HCT116 (cell line): ENCODE measurements around the gene CD82. TPM values are rescaled to one million over a fixed set of nuclear protein-coding genes. Genes with fewer than 3 reads are reported as not detected.

Source experiments
- ATAC-seq: fragments of 200-7000 bp; cut with Tn5 transposase; 2 replicates; pipeline ENCODE4 v1.9.1; 2020; ENCODE audit warnings: mild to moderate bottlenecking, moderate library complexity
- BruUV-seq: library from RNA; stranded (reverse); fragments of 400-500 nt; replicated peaks from 2 replicates; lab custom pipeline; 2021; lab: Mats Ljungman, UMichigan
- CTCF ChIA-PET: fragments of 300-600 bp; sonication (Branson Sonifier 250); formaldehyde crosslinking; loops from one replicate; lab custom pipeline; 2021; ENCODE audit warnings: antibody characterized with exemption; lab: Charles Lee
- POLR2A ChIA-PET: fragments of 300-600, 350-600 bp; sonication (Branson Sonifier 250); formaldehyde crosslinking; loops from one replicate; lab custom pipeline; 2021; ENCODE audit warnings: antibody characterized with exemption; lab: Charles Lee
- RAD21 ChIA-PET, 2 experiments: fragments of 300-600 bp; sonication (Branson Sonifier 250); formaldehyde crosslinking; loops; one replicate each; lab custom pipeline; 2023; ENCODE audit warnings: low total read pairs in 2 of 2; ENCODE audit not compliant: uncharacterized antibody in 2 of 2, unreplicated experiment in 2 of 2, low non-redundant PET in 1 of 2; lab: Charles Lee
- DNase-seq: peaks from one replicate; pipeline ENCODE4 v3.0.0-alpha.2; 2010; ENCODE audit warnings: low read depth, low spot score
- H2AFZ ChIP-seq: fragments of 200-600 bp; shearing (Covaris generic), sonication (generic); 2 replicates; pipeline ENCODE4 v1.6.1; 2017; ENCODE audit warnings: low read depth, mixed run types, mixed read lengths, antibody characterized with exemption, low read length; ENCODE audit not compliant: poor library complexity, severe bottlenecking
- H3K27ac ChIP-seq: 2 replicates; pipeline ENCODE4 v1.5.1; 2012; ENCODE audit warnings: low read depth, low read length
- H3K27me3 ChIP-seq: fragments of 200-600 bp; sonication (generic); 2 replicates; pipeline ENCODE4 v1.6.1; 2016; ENCODE audit warnings: mixed run types, low read length, mixed read lengths; ENCODE audit not compliant: insufficient read depth
- H3K36me3 ChIP-seq, 2 experiments: fragments of 200-500 bp in 1 of 2; fragments of 200-600 bp in 1 of 2; sonication (Bioruptor generic) in 1 of 2; sonication (generic) in 1 of 2; 2 replicates each; pipeline versions ENCODE4 v1.5.1 to v1.6.1; 2014 to 2016; ENCODE audit warnings: low read length in 2 of 2, inconsistent platforms in 1 of 2, mixed read lengths in 1 of 2, mixed run types in 1 of 2; ENCODE audit not compliant: insufficient read depth in 2 of 2, control insufficient read depth in 1 of 2
- H3K4me1 ChIP-seq, 2 experiments: fragments of 200-600 bp in 1 of 2; sonication (generic) in 1 of 2; 2 replicates each; pipeline versions ENCODE4 v1.5.1 to v1.6.1; 2012 to 2017; ENCODE audit warnings: low read length in 2 of 2, inconsistent platforms in 1 of 2, mild to moderate bottlenecking in 1 of 2, mixed read lengths in 1 of 2, mixed run types in 1 of 2, moderate library complexity in 1 of 2; ENCODE audit not compliant: insufficient read depth in 2 of 2, control insufficient read depth in 1 of 2
- H3K4me2 ChIP-seq: fragments of 200-600 bp; sonication (generic); 2 replicates; pipeline ENCODE4 v1.6.1; 2017; ENCODE audit warnings: mixed run types, low read length, mixed read lengths
- H3K4me3 ChIP-seq, 2 experiments: fragments of 200-600 bp in 1 of 2; sonication (generic) in 1 of 2; replicated peaks in 1 of 2; 2 replicates each; pipeline ENCODE4 v1.5.1; 2011 to 2016; ENCODE audit warnings: low read length in 2 of 2, control low read depth in 1 of 2, low read depth in 1 of 2, mild to moderate bottlenecking in 1 of 2, mixed read lengths in 1 of 2, mixed run types in 1 of 2
- H3K79me2 ChIP-seq: fragments of 200-600 bp; sonication (generic); 2 replicates; pipeline ENCODE4 v1.6.1; 2017; ENCODE audit warnings: mild to moderate bottlenecking, mixed run types, low read length, moderate library complexity, mixed read lengths; ENCODE audit not compliant: insufficient read depth
- H3K9ac ChIP-seq: fragments of 200-600 bp; sonication (generic); 2 replicates; pipeline ENCODE4 v1.6.1; 2016; ENCODE audit warnings: low read length, mixed read lengths
- H3K9me2 ChIP-seq: fragments of 200-600 bp; sonication (generic), shearing (Covaris generic); 2 replicates; pipeline ENCODE4 v1.6.1; 2017; ENCODE audit warnings: mixed run types, mild to moderate bottlenecking, moderate library complexity; ENCODE audit not compliant: insufficient read depth
- H3K9me3 ChIP-seq, 2 experiments: fragments of 200-500 bp in 1 of 2; fragments of 200-600 bp in 1 of 2; sonication (Bioruptor generic) in 1 of 2; sonication (generic) in 1 of 2; 2 replicates each; pipeline ENCODE4 v1.6.1; 2014 to 2017; ENCODE audit warnings: low read length in 2 of 2, mixed read lengths in 2 of 2, inconsistent platforms in 1 of 2, low read depth in 1 of 2, mild to moderate bottlenecking in 1 of 2, mixed run types in 1 of 2, moderate library complexity in 1 of 2; ENCODE audit not compliant: control insufficient read depth in 1 of 2, insufficient read depth in 1 of 2
- H4K20me1 ChIP-seq: fragments of 200-600 bp; sonication (generic), shearing (Covaris generic); 2 replicates; pipeline ENCODE4 v1.6.1; 2017; ENCODE audit warnings: mixed run types, mild to moderate bottlenecking, moderate library complexity; ENCODE audit not compliant: insufficient read depth
- CBX3 ChIP-seq: IDR thresholded peaks from 2 replicates; pipeline ENCODE4 v1.6.1; 2012; ENCODE audit warnings: low read depth
- CEBPB ChIP-seq: IDR thresholded peaks from 2 replicates; pipeline ENCODE4 v1.6.1; 2012; ENCODE audit warnings: low read depth
- EGR1 ChIP-seq: IDR thresholded peaks from 2 replicates; pipeline ENCODE4 v1.6.1; 2012; ENCODE audit warnings: low read depth
- ELF1 ChIP-seq: IDR thresholded peaks from 2 replicates; pipeline ENCODE4 v1.6.1; 2012; ENCODE audit warnings: low read depth, borderline replicate concordance
- FOSL1 ChIP-seq: IDR thresholded peaks from 2 replicates; pipeline ENCODE4 v1.6.1; 2012; ENCODE audit warnings: low read depth
- MAX ChIP-seq: IDR thresholded peaks from 2 replicates; pipeline ENCODE4 v1.6.1; 2012
- POLR2A ChIP-seq: IDR thresholded peaks from 2 replicates; pipeline ENCODE4 v1.7.0; 2011; ENCODE audit warnings: borderline replicate concordance; ENCODE audit not compliant: insufficient read depth, insufficient read length; ENCODE audit errors: extremely low read depth
- POLR2AphosphoS5 ChIP-seq: IDR thresholded peaks from 2 replicates; pipeline ENCODE4 v1.6.1; 2011; ENCODE audit warnings: mild to moderate bottlenecking, low read depth, low read length, moderate library complexity
- RAD21 ChIP-seq: IDR thresholded peaks from 2 replicates; pipeline ENCODE4 v1.6.1; 2012; ENCODE audit warnings: low read depth, mild to moderate bottlenecking
- SIN3A ChIP-seq: IDR thresholded peaks from 2 replicates; pipeline ENCODE4 v1.6.1; 2012; ENCODE audit warnings: low read depth
- SRF ChIP-seq: IDR thresholded peaks from 2 replicates; pipeline ENCODE4 v1.6.1; 2012; ENCODE audit warnings: low read depth
- TCF7L2 ChIP-seq: IDR thresholded peaks from 2 replicates; pipeline ENCODE4 v1.7.0; 2011; ENCODE audit warnings: borderline replicate concordance, inconsistent platforms; ENCODE audit not compliant: insufficient read depth, insufficient read length; ENCODE audit errors: extremely low read depth
- YY1 ChIP-seq: IDR thresholded peaks from 2 replicates; pipeline ENCODE4 v1.6.1; 2011; ENCODE audit warnings: low read length, low read depth, moderate library complexity, mild to moderate bottlenecking; ENCODE audit not compliant: insufficient replicate concordance; ENCODE audit errors: extremely low read depth
- ZBTB33 ChIP-seq: IDR thresholded peaks from 2 replicates; pipeline ENCODE4 v1.6.1; 2011; ENCODE audit warnings: mild to moderate bottlenecking, low read length, moderate library complexity; ENCODE audit not compliant: insufficient replicate concordance; ENCODE audit errors: extremely low read depth
- ZFX ChIP-seq: fragments of 450-650 bp; IDR thresholded peaks from 2 replicates; pipeline ENCODE4 v1.6.1; 2017
- intact Hi-C: fragments of 100-400 bp; cut with micrococcal nuclease; formaldehyde crosslinking; loops from 2 replicates; pipeline ENCODE4 v1.10.0; 2022
- total RNA-seq: library from RNA; stranded (reverse); gene quantifications from one replicate; pipeline ENCODE4 v1.2.1, GENCODE V29; 2021; ENCODE audit not compliant: unreplicated experiment
- TF ChIP-seq, protein P1 (sequence below): IDR thresholded peaks from 2 replicates; pipeline ENCODE4 v1.6.1; 2012
- TF ChIP-seq, protein P2 (sequence below): IDR thresholded peaks from 2 replicates; pipeline ENCODE4 v1.6.1; 2012; ENCODE audit warnings: low read depth

The CD82 gene
- total RNA-seq, 1 experiment from 2014 or later = 16.7 TPM

GRCh38 chr11:44604171-44604581 lies 38.7 kb downstream of the CD82 start:
- POLR2A ChIA-PET = no interaction called here

More at GRCh38 chr11:44604171-44604581, 38.7 kb downstream of the CD82 start:
- no peak for DNase-seq
- H3K9me2 ChIP-seq = no peaks in the 10 kb centered on the region
- ChIA-PET CTCF (interaction anchor here (1.3 kb wide), 1 partner anchor 13 kb away, joined by 4 read pairs; no protein-coding TSS in a partner anchor), RAD21 (no interaction called here)
- ATAC-seq = no peak
- H4K20me1 ChIP-seq = no peaks in the 10 kb centered on the region
- H3K4me2 ChIP-seq = no peak overlapping the region
- no peaks in the 10 kb centered on the region for H3K36me3 ChIP-seq
- no peaks in the 10 kb centered on the region for H3K27me3 ChIP-seq
- no peak overlapping the region for H3K4me3 ChIP-seq
- H3K79me2 ChIP-seq = no peaks in the 10 kb centered on the region
- no peaks in the 10 kb centered on the region for H3K9me3 ChIP-seq
- TF ChIP-seq MAX (no peak), FOSL1 (no peak), ELF1 (no peak), SIN3A (no peak), POLR2A (no peak), CEBPB (no peak), RAD21 (no peak), ZFX (no peak), YY1 (no peak), SRF (no peak), EGR1 (no peak), CBX3 (no peak), ZBTB33 (no peak), POLR2AphosphoS5 (no peak), TCF7L2 (no peak)
- TF ChIP-seq, protein P1, sequence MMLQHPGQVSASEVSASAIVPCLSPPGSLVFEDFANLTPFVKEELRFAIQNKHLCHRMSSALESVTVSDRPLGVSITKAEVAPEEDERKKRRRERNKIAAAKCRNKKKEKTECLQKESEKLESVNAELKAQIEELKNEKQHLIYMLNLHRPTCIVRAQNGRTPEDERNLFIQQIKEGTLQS = no peak
- TF ChIP-seq, protein P2, sequence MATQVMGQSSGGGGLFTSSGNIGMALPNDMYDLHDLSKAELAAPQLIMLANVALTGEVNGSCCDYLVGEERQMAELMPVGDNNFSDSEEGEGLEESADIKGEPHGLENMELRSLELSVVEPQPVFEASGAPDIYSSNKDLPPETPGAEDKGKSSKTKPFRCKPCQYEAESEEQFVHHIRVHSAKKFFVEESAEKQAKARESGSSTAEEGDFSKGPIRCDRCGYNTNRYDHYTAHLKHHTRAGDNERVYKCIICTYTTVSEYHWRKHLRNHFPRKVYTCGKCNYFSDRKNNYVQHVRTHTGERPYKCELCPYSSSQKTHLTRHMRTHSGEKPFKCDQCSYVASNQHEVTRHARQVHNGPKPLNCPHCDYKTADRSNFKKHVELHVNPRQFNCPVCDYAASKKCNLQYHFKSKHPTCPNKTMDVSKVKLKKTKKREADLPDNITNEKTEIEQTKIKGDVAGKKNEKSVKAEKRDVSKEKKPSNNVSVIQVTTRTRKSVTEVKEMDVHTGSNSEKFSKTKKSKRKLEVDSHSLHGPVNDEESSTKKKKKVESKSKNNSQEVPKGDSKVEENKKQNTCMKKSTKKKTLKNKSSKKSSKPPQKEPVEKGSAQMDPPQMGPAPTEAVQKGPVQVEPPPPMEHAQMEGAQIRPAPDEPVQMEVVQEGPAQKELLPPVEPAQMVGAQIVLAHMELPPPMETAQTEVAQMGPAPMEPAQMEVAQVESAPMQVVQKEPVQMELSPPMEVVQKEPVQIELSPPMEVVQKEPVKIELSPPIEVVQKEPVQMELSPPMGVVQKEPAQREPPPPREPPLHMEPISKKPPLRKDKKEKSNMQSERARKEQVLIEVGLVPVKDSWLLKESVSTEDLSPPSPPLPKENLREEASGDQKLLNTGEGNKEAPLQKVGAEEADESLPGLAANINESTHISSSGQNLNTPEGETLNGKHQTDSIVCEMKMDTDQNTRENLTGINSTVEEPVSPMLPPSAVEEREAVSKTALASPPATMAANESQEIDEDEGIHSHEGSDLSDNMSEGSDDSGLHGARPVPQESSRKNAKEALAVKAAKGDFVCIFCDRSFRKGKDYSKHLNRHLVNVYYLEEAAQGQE = no peak
- no peak overlapping the region for H3K9ac ChIP-seq
- intact Hi-C loops = no loop called here
- BruUV-seq = no TSS peak
- H2AFZ ChIP-seq = no peak overlapping the region
- H3K27ac ChIP-seq = no peak overlapping the region
- H3K4me1 ChIP-seq = peaks cover 0 to 5% of the 10 kb centered on the region in 2 experiments; a peak in 1 of 4 replicates
